HEK293T (cell line): ENCODE results near the gene RABGAP1L.

ENCODE experiments used
- CTCF ChIA-PET: fragments of 350-600 bp; formaldehyde crosslinking; extraction: SDS; loops from one replicate; lab custom pipeline; 2021; ENCODE audit warnings: antibody characterized with exemption, inconsistent platforms; lab: Yijun Ruan, JAX
- POLR2A ChIA-PET: fragments of 350-600 bp; formaldehyde crosslinking; extraction: SDS; loops from one replicate; lab custom pipeline; 2020; ENCODE audit warnings: antibody characterized with exemption, inconsistent platforms; lab: Yijun Ruan, JAX
- DNase-seq: peaks from one replicate; pipeline ENCODE4 v3.0.0; 2012; ENCODE audit warnings: mixed read lengths; ENCODE audit errors: extremely low spot score
- ARNT ChIP-seq: fragments of 450-650 bp; IDR thresholded peaks from 2 replicates; pipeline ENCODE4 v1.6.1; 2017; ENCODE audit warnings: mild to moderate bottlenecking
- BHLHE40 ChIP-seq: fragments of 450-650 bp; IDR thresholded peaks from 2 replicates; pipeline ENCODE4 v1.6.1; 2016; ENCODE audit warnings: mild to moderate bottlenecking, moderate library complexity, borderline replicate concordance
- CTBP1 ChIP-seq: fragments of 450-650 bp; IDR thresholded peaks from 2 replicates; pipeline ENCODE4 v1.6.1; 2016; ENCODE audit warnings: borderline replicate concordance
- ELF4 ChIP-seq: fragments of 450-650 bp; IDR thresholded peaks from 2 replicates; pipeline ENCODE4 v1.6.1; 2017; ENCODE audit warnings: antibody characterized with exemption
- FOXA1 ChIP-seq: fragments of 450-650 bp; IDR thresholded peaks from 2 replicates; pipeline ENCODE4 v1.6.1; 2016; ENCODE audit warnings: mild to moderate bottlenecking
- FOXK2 ChIP-seq: fragments of 450-650 bp; IDR thresholded peaks from 2 replicates; pipeline ENCODE4 v1.6.1; 2016; ENCODE audit warnings: mild to moderate bottlenecking
- FOXM1 ChIP-seq: fragments of 450-650 bp; IDR thresholded peaks from 2 replicates; pipeline ENCODE4 v1.6.1; 2017; ENCODE audit warnings: mild to moderate bottlenecking, borderline replicate concordance
- HDGF ChIP-seq: fragments of 450-650 bp; IDR thresholded peaks from 2 replicates; pipeline ENCODE4 v1.6.1; 2017; ENCODE audit warnings: antibody characterized with exemption, borderline replicate concordance
- L3MBTL2 ChIP-seq: fragments of 450-650 bp; conservative IDR thresholded peaks from 2 replicates; pipeline ENCODE4 v1.6.1; 2016; ENCODE audit warnings: mild to moderate bottlenecking
- LEF1 ChIP-seq: fragments of 450-650 bp; IDR thresholded peaks from 2 replicates; pipeline ENCODE4 v1.6.1; 2017; ENCODE audit warnings: mild to moderate bottlenecking, borderline replicate concordance
- NFRKB ChIP-seq: fragments of 450-650 bp; IDR thresholded peaks from 2 replicates; pipeline ENCODE4 v1.6.1; 2016; ENCODE audit warnings: mild to moderate bottlenecking, moderate library complexity
- SP1 ChIP-seq: fragments of 450-650 bp; IDR thresholded peaks from 2 replicates; pipeline ENCODE4 v1.6.1; 2017
- SUZ12 ChIP-seq: fragments of 450-650 bp; IDR thresholded peaks from 2 replicates; pipeline ENCODE4 v1.6.1; 2016; ENCODE audit warnings: mild to moderate bottlenecking
- TARDBP ChIP-seq: fragments of 450-650 bp; IDR thresholded peaks from 2 replicates; pipeline ENCODE4 v1.6.1; 2016
- ZNF384 ChIP-seq: fragments of 450-650 bp; IDR thresholded peaks from 2 replicates; pipeline ENCODE4 v1.6.1; 2016
- TF ChIP-seq, protein P1 (sequence below): fragments of 450-650 bp; IDR thresholded peaks from 2 replicates; pipeline ENCODE4 v1.6.1; 2016

RABGAP1L gene

DNA sequence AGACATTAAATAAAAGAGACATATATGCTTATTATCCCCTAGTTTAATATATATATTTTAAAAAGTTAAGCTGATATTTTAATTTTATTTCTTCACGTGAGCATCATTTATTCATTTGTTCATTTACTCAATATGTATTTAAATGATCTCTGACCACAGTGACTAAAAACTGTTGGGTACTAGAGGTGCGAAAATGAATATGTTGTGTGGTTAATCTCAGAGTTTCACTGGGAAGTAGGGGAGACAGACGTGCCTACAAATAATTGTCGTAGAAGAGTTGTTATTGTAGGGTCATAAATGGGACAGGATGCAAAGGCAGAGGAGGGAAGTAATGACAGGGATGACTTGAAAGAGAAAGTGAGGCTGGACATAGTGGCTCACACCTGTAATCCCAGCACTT is 627.4 kb downstream of the RABGAP1L start:
- ChIA-PET POLR2A (no interaction called here), CTCF (no interaction called here)
- no peak for DNase-seq
- no peak for TF ChIP-seq SUZ12
- no peak for TF ChIP-seq TARDBP
- no peak for TF ChIP-seq FOXK2
- TF ChIP-seq ELF4: no peak
- TF ChIP-seq, protein P1, sequence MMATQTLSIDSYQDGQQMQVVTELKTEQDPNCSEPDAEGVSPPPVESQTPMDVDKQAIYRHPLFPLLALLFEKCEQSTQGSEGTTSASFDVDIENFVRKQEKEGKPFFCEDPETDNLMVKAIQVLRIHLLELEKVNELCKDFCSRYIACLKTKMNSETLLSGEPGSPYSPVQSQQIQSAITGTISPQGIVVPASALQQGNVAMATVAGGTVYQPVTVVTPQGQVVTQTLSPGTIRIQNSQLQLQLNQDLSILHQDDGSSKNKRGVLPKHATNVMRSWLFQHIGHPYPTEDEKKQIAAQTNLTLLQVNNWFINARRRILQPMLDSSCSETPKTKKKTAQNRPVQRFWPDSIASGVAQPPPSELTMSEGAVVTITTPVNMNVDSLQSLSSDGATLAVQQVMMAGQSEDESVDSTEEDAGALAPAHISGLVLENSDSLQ: no peak
- no peak for TF ChIP-seq NFRKB
- TF ChIP-seq CTBP1: no peak
- no peak for TF ChIP-seq FOXM1
- TF ChIP-seq LEF1: no peak

GRCh38 chr1:174788981-174789380 is 629.7 kb downstream of the RABGAP1L start:
- no peak for DNase-seq
- CTCF ChIA-PET: no interaction called here
- POLR2A ChIA-PET: interaction anchor here (1.4 kb wide), 1 partner anchor 210 kb away, joined by 3 read pairs; the partner anchor contains the start of gene CACYBP
- TF ChIP-seq SUZ12: no peak
- no peak for TF ChIP-seq CTBP1
- TF ChIP-seq ELF4: no peak
- no peak for TF ChIP-seq FOXK2
- no peak for TF ChIP-seq NFRKB
- no peak for TF ChIP-seq FOXM1
- TF ChIP-seq SP1: no peak
- no peak for TF ChIP-seq L3MBTL2
- TF ChIP-seq FOXA1: no peak
- TF ChIP-seq ZNF384: no peak
- TF ChIP-seq, protein P1: no peak
- no peak for TF ChIP-seq TARDBP
- TF ChIP-seq LEF1: no peak
- no peak for TF ChIP-seq ARNT
- no peak for TF ChIP-seq BHLHE40
- no peak for TF ChIP-seq HDGF

GRCh38 chr1:174789399-174789798 is 630.1 kb downstream of the RABGAP1L start:
- TF ChIP-seq FOXM1 (no peak), BHLHE40 (no peak), HDGF (no peak), ZNF384 (no peak), SUZ12 (no peak), ARNT (no peak), LEF1 (no peak), FOXK2 (no peak), TARDBP (no peak), NFRKB (no peak), FOXA1 (no peak), ELF4 (no peak), CTBP1 (no peak), SP1 (no peak), L3MBTL2 (no peak)
- TF ChIP-seq, protein P1: no peak
- ChIA-PET POLR2A (interaction anchor here (1.4 kb wide), 1 partner anchor 210 kb away, joined by 3 read pairs; the partner anchor contains the start of gene CACYBP), CTCF (no interaction called here)
- no peak for DNase-seq

DNA sequence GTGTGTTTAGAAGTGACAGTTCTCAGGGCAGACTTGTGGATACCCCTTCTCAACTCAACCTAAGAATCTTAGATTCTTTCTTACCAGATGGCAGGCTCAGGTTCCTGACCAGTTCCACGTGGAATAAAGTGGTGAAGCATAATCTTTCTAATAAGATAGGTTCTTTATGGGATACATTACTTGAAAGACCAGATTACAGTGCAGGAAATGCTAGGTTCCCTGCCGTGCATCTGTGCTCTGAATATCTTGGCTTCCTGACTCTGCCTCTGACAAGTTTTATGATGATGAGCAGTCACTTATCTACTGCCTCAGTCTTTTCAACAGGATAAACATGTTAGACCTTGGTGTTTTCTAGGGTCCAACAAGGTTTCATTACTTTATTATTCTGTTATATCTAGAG is 632.5 kb downstream of the RABGAP1L start:
- DNase-seq: no peak
- ChIA-PET POLR2A (no interaction called here), CTCF (no interaction called here)
- TF ChIP-seq FOXM1 (no peak), HDGF (no peak), FOXA1 (no peak), BHLHE40 (no peak), FOXK2 (no peak), CTBP1 (no peak), SUZ12 (no peak)
- TF ChIP-seq, protein P1: no peak

GRCh38 chr1:174794861-174795260 is 635.5 kb downstream of the RABGAP1L start:
- DNase-seq: no peak
- CTCF ChIA-PET: interaction anchor here (0.7 kb wide), 1 partner anchor 184 kb away, joined by 3 read pairs; no protein-coding TSS in a partner anchor
- TF ChIP-seq HDGF (no peak), FOXA1 (no peak), FOXM1 (no peak), SP1 (no peak), LEF1 (no peak), ZNF384 (no peak), NFRKB (no peak), FOXK2 (no peak), L3MBTL2 (no peak), TARDBP (no peak), ELF4 (no peak), SUZ12 (no peak), CTBP1 (no peak), ARNT (no peak), BHLHE40 (no peak)
- TF ChIP-seq, protein P1: no peak
- POLR2A ChIA-PET: no interaction called here
